Skin of body (tissue), 2 donors: ENCODE measurements around the gene IMP3. TPM values are rescaled to one million over a fixed set of nuclear protein-coding genes. Genes with fewer than 3 reads are reported as not detected.
"Not testable (repeated sequence)": the region's sequence is repeated elsewhere in the genome, so short reads cannot be mapped to it uniquely, and the experiment has no call there.

ENCODE experiments used
- DNase-seq: peaks from one replicate; lab custom pipeline; 2025; lab: John Stamatoyannopoulos, UW
- total RNA-seq: library from RNA; depleted of rRNA; stranded (reverse); fragments of >200 nt; gene quantifications from one replicate; pipeline ENCODE4 v1.2.3, GENCODE V29; 2014

The IMP3 gene
- total RNA-seq, 1 donor from 2014 or later, result 31.4 TPM

GRCh38 chr15:75650908-75651809 is 11.1 kb upstream of the IMP3 start:
- no peak for DNase-seq

- no peak for DNase-seq
Measured at GRCh38 chr15:75649848-75650247, 9.8 kb upstream of the IMP3 start.

- no peak for DNase-seq
Measured at GRCh38 chr15:75649045-75649761, 9.2 kb upstream of the IMP3 start.

- no peak for DNase-seq
Measured at GRCh38 chr15:75648156-75649000, 8.4 kb upstream of the IMP3 start.

GRCh38 chr15:75647370-75648155 is 7.5 kb upstream of the IMP3 start, which contains the start of gene SNX33:
Gene SNX33, plus strand, starts transcription at chr15:75647912. Its CDS starts 1,191 bp downstream, at chr15:75649103.
- peak; percentile 88 for DNase-seq

GRCh38 chr15:75646944-75647364 is 6.9 kb upstream of the IMP3 start:
- DNase-seq, result no peak

GRCh38 chr15:75646112-75646943 is 6.3 kb upstream of the IMP3 start:
- no peak for DNase-seq

GRCh38 chr15:75644376-75644775 is 4.4 kb upstream of the IMP3 start:
- DNase-seq, result no peak

- DNase-seq, result no peak
Measured at GRCh38 chr15:75641603-75642002, 1.6 kb upstream of the IMP3 start.

GRCh38 chr15:75641179-75641503 is 1.1 kb upstream of the IMP3 start:
- DNase-seq, result no peak

GRCh38 chr15:75640483-75641178 is 607 bp upstream of the IMP3 start:
- peak; percentile 69 for DNase-seq

- DNase-seq, result peak; percentile 27
Measured at GRCh38 chr15:75639191-75639708, 774 bp downstream of the IMP3 start.

GRCh38 chr15:75637245-75638009 is 2.6 kb downstream of the IMP3 start:
- DNase-seq, result no peak

GRCh38 chr15:75636026-75636425 is 4.0 kb downstream of the IMP3 start:
- DNase-seq, result no peak

GRCh38 chr15:75633922-75634321 is 6.1 kb downstream of the IMP3 start:
- DNase-seq, result not testable (repeated sequence)

GRCh38 chr15:75631935-75632334 is 8.1 kb downstream of the IMP3 start:
- DNase-seq, result no peak

GRCh38 chr15:75625542-75626347 is 14.3 kb downstream of the IMP3 start, which contains the start of gene SNUPN:
Gene SNUPN, minus strand, starts transcription at chr15:75625725. Its CDS starts 4,674 bp downstream, at chr15:75621051.
- peak; percentile 92 for DNase-seq
